ENCODE results near the gene DIP2C. TPM values are rescaled to one million over a fixed set of nuclear protein-coding genes. Genes with fewer than 3 reads are reported as not detected.

The DIP2C gene
- polyA plus RNA-seq, 3 donors: 0.11 TPM; not detected in 2

DNA sequence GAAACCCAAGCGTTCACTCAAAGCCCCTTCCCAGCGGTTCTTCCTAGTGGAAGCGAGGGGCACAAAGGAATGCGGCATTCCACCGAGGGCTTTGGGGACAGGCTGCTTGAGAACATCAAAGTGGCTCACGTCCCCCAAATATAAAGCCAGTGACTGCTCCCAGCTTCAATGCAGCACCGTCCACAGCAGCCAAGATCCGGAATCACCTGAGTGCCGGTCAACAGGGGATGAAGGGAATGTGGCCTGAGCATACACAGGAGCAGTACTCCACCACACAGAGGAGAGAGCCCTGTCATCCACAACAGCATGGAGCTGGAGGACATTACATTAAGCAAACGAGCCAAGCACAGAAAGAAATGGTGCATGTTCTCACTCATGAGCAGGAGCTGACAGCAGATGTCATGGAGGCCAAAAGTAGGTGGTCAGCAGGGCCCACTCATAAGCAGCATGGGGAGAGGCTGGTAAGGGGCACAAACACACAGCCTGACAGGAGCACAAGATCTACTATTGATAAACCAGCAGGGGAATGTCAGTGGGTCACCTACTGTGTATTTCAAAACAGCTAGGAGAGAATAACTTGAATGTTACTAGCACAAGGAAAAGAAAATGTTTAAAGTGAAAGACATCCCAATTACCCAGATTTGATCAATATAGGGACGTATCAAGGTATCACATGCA, 79.5 kb downstream of the DIP2C start:
- Mint-ChIP-seq H3K4me3 (no peak overlapping the region), H3K4me1 (no peaks in the 10 kb centered on the region), H3K27me3 (ENCODE audit: low read depth in 3 of 3) (peaks cover 18 to 50% (median 22%) of the 10 kb centered on the region in 3 donors), H3K27ac (no peak overlapping the region), H3K36me3 (no peaks in the 10 kb centered on the region), H3K9me3 (peaks cover 0 to 4% (median 0%) of the 10 kb centered on the region in 7 donors)
- Histone ChIP-seq H3K36me3 (replicated peaks in 1 of 2; ENCODE audit: control insufficient read depth in 1 of 2, insufficient read depth in 2 of 2, low read length in 2 of 2) (no peaks in the 10 kb centered on the region), H3K4me2 (replicated peaks; ENCODE audit: extremely low read depth, low read length, poor library complexity, severe bottlenecking) (no peak overlapping the region), H3K4me3 (replicated peaks in 1 of 3; ENCODE audit: low read depth in 2 of 3, low read length in 3 of 3) (no peak overlapping the region), H2AFZ (ENCODE audit: insufficient read depth, low read depth, low read length, poor library complexity, severe bottlenecking) (no peak overlapping the region), H3K27me3 (ENCODE audit: control insufficient read depth in 2 of 2, insufficient read depth in 2 of 2, low read length in 2 of 2) (peaks cover 0 to 11% of the 10 kb centered on the region in 2 donors), H3K27ac (ENCODE audit: low read depth in 1 of 2, low read length in 2 of 2) (no peak overlapping the region), H3K9me3 (replicated peaks in 1 of 2; ENCODE audit: control insufficient read depth in 1 of 2, insufficient read depth in 1 of 2, low read length in 2 of 2) (no peaks in the 10 kb centered on the region), H4K20me1 (ENCODE audit: insufficient read depth, low read length) (no peaks in the 10 kb centered on the region), H3K79me2 (ENCODE audit: insufficient read depth, low read length) (no peaks in the 10 kb centered on the region), H3K9ac (ENCODE audit: insufficient read depth, low read length, poor library complexity, severe bottlenecking) (no peak overlapping the region), H3K4me1 (ENCODE audit: control insufficient read depth in 1 of 2, insufficient read depth in 2 of 2, low read length in 2 of 2) (no peaks in the 10 kb centered on the region)
- TF ChIP-seq, protein P1, sequence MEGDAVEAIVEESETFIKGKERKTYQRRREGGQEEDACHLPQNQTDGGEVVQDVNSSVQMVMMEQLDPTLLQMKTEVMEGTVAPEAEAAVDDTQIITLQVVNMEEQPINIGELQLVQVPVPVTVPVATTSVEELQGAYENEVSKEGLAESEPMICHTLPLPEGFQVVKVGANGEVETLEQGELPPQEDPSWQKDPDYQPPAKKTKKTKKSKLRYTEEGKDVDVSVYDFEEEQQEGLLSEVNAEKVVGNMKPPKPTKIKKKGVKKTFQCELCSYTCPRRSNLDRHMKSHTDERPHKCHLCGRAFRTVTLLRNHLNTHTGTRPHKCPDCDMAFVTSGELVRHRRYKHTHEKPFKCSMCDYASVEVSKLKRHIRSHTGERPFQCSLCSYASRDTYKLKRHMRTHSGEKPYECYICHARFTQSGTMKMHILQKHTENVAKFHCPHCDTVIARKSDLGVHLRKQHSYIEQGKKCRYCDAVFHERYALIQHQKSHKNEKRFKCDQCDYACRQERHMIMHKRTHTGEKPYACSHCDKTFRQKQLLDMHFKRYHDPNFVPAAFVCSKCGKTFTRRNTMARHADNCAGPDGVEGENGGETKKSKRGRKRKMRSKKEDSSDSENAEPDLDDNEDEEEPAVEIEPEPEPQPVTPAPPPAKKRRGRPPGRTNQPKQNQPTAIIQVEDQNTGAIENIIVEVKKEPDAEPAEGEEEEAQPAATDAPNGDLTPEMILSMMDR (IDR thresholded peaks at IDR 0.05): no peak
- intact Hi-C loops (cut with micrococcal nuclease): no loop called here
- 66% methylated on average over 10 of the region's 11 CpGs for WGBS (ENCODE audit: insufficient coverage)
- no peak for DNase-seq

DNA sequence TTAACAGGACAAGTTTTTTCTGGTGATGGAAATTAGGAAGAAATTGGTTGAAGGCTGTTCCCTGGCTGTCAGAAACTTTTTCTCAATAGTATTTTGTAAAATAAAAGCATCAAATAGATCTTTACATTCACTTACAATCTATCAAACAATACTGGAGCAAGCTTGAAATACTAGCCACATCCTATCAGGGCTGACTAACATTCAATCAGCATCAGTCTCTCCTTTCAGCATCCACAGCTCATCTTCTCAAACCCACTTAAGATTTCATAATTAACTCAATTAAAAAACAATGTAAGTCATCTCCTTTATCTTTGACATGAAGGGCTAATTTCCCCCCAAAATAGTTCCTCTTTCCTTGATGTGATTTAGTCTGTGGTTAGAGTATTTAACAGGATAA, 80.2 kb downstream of the DIP2C start:
- Histone ChIP-seq H3K4me2 (replicated peaks; ENCODE audit: extremely low read depth, low read length, poor library complexity, severe bottlenecking) (no peak overlapping the region), H4K20me1 (ENCODE audit: insufficient read depth, low read length) (no peaks in the 10 kb centered on the region), H3K4me3 (replicated peaks in 1 of 3; ENCODE audit: low read depth in 2 of 3, low read length in 3 of 3) (no peak overlapping the region), H3K79me2 (ENCODE audit: insufficient read depth, low read length) (no peaks in the 10 kb centered on the region), H3K4me1 (ENCODE audit: control insufficient read depth in 1 of 2, insufficient read depth in 2 of 2, low read length in 2 of 2) (no peaks in the 10 kb centered on the region), H3K36me3 (replicated peaks in 1 of 2; ENCODE audit: control insufficient read depth in 1 of 2, insufficient read depth in 2 of 2, low read length in 2 of 2) (no peaks in the 10 kb centered on the region), H3K27ac (ENCODE audit: low read depth in 1 of 2, low read length in 2 of 2) (no peak overlapping the region), H2AFZ (ENCODE audit: insufficient read depth, low read depth, low read length, poor library complexity, severe bottlenecking) (no peak overlapping the region), H3K27me3 (ENCODE audit: control insufficient read depth in 2 of 2, insufficient read depth in 2 of 2, low read length in 2 of 2) (peaks cover 0 to 8% of the 10 kb centered on the region in 2 donors), H3K9ac (ENCODE audit: insufficient read depth, low read length, poor library complexity, severe bottlenecking) (no peak overlapping the region), H3K9me3 (replicated peaks in 1 of 2; ENCODE audit: control insufficient read depth in 1 of 2, insufficient read depth in 1 of 2, low read length in 2 of 2) (no peaks in the 10 kb centered on the region)
- peaks cover 0 to 4% (median 0%) of the 10 kb centered on the region in 7 donors for H3K9me3 Mint-ChIP-seq
- no peak overlapping the region for H3K27ac Mint-ChIP-seq
- H3K36me3 Mint-ChIP-seq: no peaks in the 10 kb centered on the region
- H3K27me3 Mint-ChIP-seq (ENCODE audit: low read depth in 3 of 3): peaks cover 18 to 47% (median 21%) of the 10 kb centered on the region in 3 donors
- no peak overlapping the region for H3K4me3 Mint-ChIP-seq
- TF ChIP-seq, protein P1 (IDR thresholded peaks at IDR 0.05): no peak
- no peak for DNase-seq
- no peaks in the 10 kb centered on the region for H3K4me1 Mint-ChIP-seq
- intact Hi-C loops (cut with micrococcal nuclease): no loop called here

All from CD14-positive monocyte (primary cell).